Mesendoderm (in vitro differentiated cells): ENCODE data around the gene CRYBG2.
A peak's percentile ranks its signal among the peaks of the same experiment; 100 is the strongest.
"Not testable (repeated sequence)": the region's sequence is repeated elsewhere in the genome, so short reads cannot be mapped to it uniquely, and the experiment has no call there.

Experiments used
- DNase-seq: peaks from one replicate; pipeline ENCODE4 v3.0.0; 2013
- H2AK5ac ChIP-seq: 2 replicates; pipeline ENCODE4 v1.6.1; 2013; ENCODE audit warnings: low read length, inconsistent platforms
- H2BK120ac ChIP-seq: 2 replicates; pipeline ENCODE4 v1.6.1; 2013; ENCODE audit warnings: low read depth, mild to moderate bottlenecking, low read length, moderate library complexity, mixed read lengths
- H2BK15ac ChIP-seq: replicated peaks from 2 replicates; pipeline ENCODE4 v1.6.1; 2013; ENCODE audit warnings: low read depth, mild to moderate bottlenecking, moderate library complexity
- H2BK5ac ChIP-seq: 2 replicates; pipeline ENCODE4 v1.6.1; 2013; ENCODE audit warnings: low read length, inconsistent platforms
- H3K18ac ChIP-seq: 2 replicates; pipeline ENCODE4 v1.6.1; 2013; ENCODE audit warnings: mild to moderate bottlenecking, low read length, mixed read lengths
- H3K23ac ChIP-seq: one replicate; pipeline ENCODE4 v1.6.1; 2013; ENCODE audit warnings: low read length
- H3K27ac ChIP-seq: 2 replicates; pipeline ENCODE4 v1.5.1; 2013; ENCODE audit warnings: low read depth, mild to moderate bottlenecking, inconsistent platforms, low read length, moderate library complexity
- H3K27me3 ChIP-seq: 2 replicates; pipeline ENCODE4 v1.6.1; 2013; ENCODE audit warnings: low read length, control low read depth, mild to moderate bottlenecking, inconsistent platforms; ENCODE audit not compliant: insufficient read depth, poor library complexity
- H3K36me3 ChIP-seq: 2 replicates; pipeline ENCODE4 v1.6.1; 2013; ENCODE audit warnings: low read length, inconsistent platforms; ENCODE audit not compliant: control insufficient read depth, insufficient read depth
- H3K4ac ChIP-seq: one replicate; pipeline ENCODE4 v1.6.1; 2013; ENCODE audit warnings: low read depth, mild to moderate bottlenecking, low read length, moderate library complexity
- H3K4me1 ChIP-seq: 2 replicates; pipeline ENCODE4 v1.6.1; 2013; ENCODE audit warnings: low read depth, low read length, inconsistent platforms; ENCODE audit not compliant: control insufficient read depth
- H3K4me2 ChIP-seq: 2 replicates; pipeline ENCODE4 v1.6.1; 2013; ENCODE audit warnings: low read length
- H3K4me3 ChIP-seq: 2 replicates; pipeline ENCODE4 v1.5.1; 2013; ENCODE audit warnings: mild to moderate bottlenecking, low read length
- H3K56ac ChIP-seq: one replicate; pipeline ENCODE4 v1.6.1; 2013; ENCODE audit warnings: low read length
- H3K79me1 ChIP-seq: 2 replicates; pipeline ENCODE4 v1.6.1; 2013; ENCODE audit warnings: low read length, inconsistent platforms
- H3K79me2 ChIP-seq: 2 replicates; pipeline ENCODE4 v1.6.1; 2013; ENCODE audit warnings: mild to moderate bottlenecking, low read length; ENCODE audit not compliant: control insufficient read depth, insufficient read depth
- H3K9ac ChIP-seq: 2 replicates; pipeline ENCODE4 v1.6.1; 2013; ENCODE audit warnings: low read length, inconsistent platforms
- H4K5ac ChIP-seq: one replicate; pipeline ENCODE4 v1.6.1; 2013; ENCODE audit warnings: low read length
- H4K8ac ChIP-seq: one replicate; pipeline ENCODE4 v1.6.1; 2013; ENCODE audit warnings: low read depth, mild to moderate bottlenecking, control low read depth, low read length, moderate library complexity
- WGBS: extraction: QIAGEN DNeasy Blood & Tissue Kit; methylation state at CpG from one replicate; pipeline ENCODE4 v1.1.7; 2013; ENCODE audit warnings: low lambda C conversion rate, missing lambda C conversion rate; ENCODE audit not compliant: insufficient coverage; ENCODE audit errors: extremely low coverage; 5-methylcytosine and 5-hydroxymethylcytosine counted together

Gene CRYBG2

DNA sequence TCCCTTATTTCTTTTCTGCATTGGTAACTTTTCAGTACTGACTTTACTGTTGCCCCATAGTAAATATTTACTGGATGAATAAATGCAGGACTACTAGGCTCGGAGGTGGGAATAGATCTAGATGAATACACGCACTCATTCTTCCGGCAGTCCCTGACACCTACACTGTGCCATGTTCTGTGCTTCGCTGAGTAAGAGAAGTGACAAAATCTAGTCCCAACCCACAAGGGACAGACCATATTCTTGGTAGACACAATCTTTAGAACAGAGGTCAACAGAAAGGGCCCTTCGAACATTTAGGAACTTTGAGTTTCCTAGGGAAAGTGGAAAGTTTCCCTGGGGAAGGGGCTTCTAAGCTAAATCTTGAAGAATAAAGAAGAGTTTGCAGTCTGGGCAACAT, 39.4 kb downstream of the CRYBG2 start:
- Histone ChIP-seq H4K8ac (no peak overlapping the region), H3K23ac (no peak overlapping the region)
- no CpG with 5 or more reads among the region's 5 CpGs for whole genome bisulfite sequencing

DNA sequence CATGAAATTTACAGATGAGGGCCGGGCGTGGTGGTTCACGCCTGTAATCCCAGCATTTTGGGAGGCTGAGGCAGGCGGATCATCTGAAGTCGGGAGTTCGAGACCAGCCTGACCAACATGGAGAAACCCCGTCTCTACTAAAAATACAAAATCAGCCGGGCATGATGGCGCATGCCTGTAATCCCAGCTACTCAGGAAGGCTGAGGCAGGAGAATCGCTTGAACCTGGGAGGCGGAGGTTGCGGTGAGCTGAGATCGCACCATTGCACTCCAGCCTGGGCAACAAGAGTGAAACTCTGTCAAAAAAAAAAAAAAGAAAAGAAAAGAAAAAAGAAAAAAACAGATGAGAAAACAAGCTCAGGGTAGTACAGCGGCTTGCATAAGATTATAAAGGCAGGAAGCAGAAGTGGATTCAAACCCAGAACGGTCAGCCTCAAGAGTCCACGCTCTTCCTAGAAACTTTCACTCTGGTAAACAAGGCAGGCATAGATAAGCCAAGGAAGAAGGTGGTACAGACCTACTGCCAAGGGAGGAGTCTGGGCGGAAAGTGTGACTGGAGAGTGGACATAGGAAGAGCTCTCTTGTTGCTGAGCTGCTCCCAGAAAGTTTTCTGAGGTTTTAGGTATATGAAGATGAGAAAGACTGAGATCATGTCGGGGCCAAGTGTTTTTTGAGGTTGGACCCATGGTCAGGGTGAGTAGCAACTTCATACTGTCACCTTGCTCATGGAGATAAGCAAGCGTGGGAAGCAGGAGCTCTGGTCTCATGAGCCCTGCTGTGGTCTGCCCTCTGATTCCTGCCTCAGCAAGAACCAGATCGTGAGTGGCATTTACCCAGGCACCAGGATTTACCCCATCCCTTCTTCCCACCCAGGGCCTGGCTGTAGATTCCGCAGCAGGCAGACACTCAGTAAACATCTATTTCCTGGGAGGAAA, 45.7 kb downstream of the CRYBG2 start:
- not testable (repeated sequence) for H4K5ac ChIP-seq, H2BK15ac ChIP-seq, H4K8ac ChIP-seq, H3K4me2 ChIP-seq, H3K23ac ChIP-seq, H3K4ac ChIP-seq, DNase-seq, H3K9ac ChIP-seq, H3K18ac ChIP-seq, H3K36me3 ChIP-seq, H3K4me1 ChIP-seq, H2BK5ac ChIP-seq, H3K27ac ChIP-seq, H3K79me1 ChIP-seq, H2AK5ac ChIP-seq, H2BK120ac ChIP-seq, H3K27me3 ChIP-seq, H3K79me2 ChIP-seq, H3K4me3 ChIP-seq
- peak overlapping the region; percentile 2 for H3K56ac ChIP-seq
- WGBS, result no CpG with 5 or more reads among the region's 21 CpGs

More for the DNA sequence above, 39.4 kb downstream of the CRYBG2 start:
- no peak overlapping the region for H3K9ac ChIP-seq
- H2BK15ac ChIP-seq, result no peak overlapping the region
- no peaks in the 10 kb centered on the region for H3K79me1 ChIP-seq
- H4K5ac ChIP-seq, result no peak overlapping the region
- H3K27ac ChIP-seq, result no peak overlapping the region
- DNase-seq, result no peak
- H2AK5ac ChIP-seq, result no peak overlapping the region
- no peak overlapping the region for H2BK5ac ChIP-seq
- H3K4me1 ChIP-seq, result peaks cover 2% of the 10 kb centered on the region
- H3K4me2 ChIP-seq, result no peak overlapping the region
- H3K36me3 ChIP-seq, result no peaks in the 10 kb centered on the region
- no peaks in the 10 kb centered on the region for H3K79me2 ChIP-seq
- no peak overlapping the region for H3K4ac ChIP-seq
- no peaks in the 10 kb centered on the region for H3K27me3 ChIP-seq
- no peak overlapping the region for H3K18ac ChIP-seq
- H3K4me3 ChIP-seq, result no peak overlapping the region
- no peak overlapping the region for H2BK120ac ChIP-seq
- no peak overlapping the region for H3K56ac ChIP-seq

DNA sequence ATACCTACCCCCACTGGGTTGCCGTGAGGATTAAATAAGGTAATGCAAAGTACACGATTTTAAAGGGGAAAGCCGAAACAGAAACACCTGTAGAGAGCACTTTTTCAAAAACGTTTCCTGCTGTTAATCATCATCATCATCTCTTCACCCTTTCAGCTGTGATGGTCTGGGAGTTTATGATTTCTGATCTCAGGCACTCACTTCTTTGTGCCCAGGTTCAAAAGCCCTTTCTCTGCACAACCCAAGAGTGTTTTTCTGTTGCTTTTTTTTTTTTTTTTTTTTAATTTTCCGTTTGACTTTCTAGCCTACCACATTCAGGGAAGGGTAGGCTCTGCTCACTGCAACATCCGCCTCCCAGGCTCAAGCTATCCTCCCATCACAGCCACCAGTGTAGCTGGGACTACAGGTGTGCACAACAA, 46.6 kb downstream of the CRYBG2 start:
- Histone ChIP-seq H3K27me3 (no peaks in the 10 kb centered on the region), H3K4me1 (peaks cover 7% of the 10 kb centered on the region), H2BK5ac (no peak overlapping the region), H3K9ac (peak overlapping the region; percentile 87), H2BK120ac (no peak overlapping the region), H3K4me2 (no peak overlapping the region), H4K8ac (no peak overlapping the region), H3K4ac (no peak overlapping the region), H3K79me2 (no peaks in the 10 kb centered on the region), H3K56ac (peak overlapping the region; percentile 84), H3K4me3 (no peak overlapping the region), H3K18ac (no peak overlapping the region), H4K5ac (no peak overlapping the region), H3K23ac (no peak overlapping the region), H3K27ac (no peak overlapping the region), H3K36me3 (no peaks in the 10 kb centered on the region), H2BK15ac (no peak overlapping the region), H3K79me1 (peaks cover 1% of the 10 kb centered on the region), H2AK5ac (no peak overlapping the region)
- DNase-seq, result no peak
- no CpG with 5 or more reads among the region's 6 CpGs for WGBS

DNA sequence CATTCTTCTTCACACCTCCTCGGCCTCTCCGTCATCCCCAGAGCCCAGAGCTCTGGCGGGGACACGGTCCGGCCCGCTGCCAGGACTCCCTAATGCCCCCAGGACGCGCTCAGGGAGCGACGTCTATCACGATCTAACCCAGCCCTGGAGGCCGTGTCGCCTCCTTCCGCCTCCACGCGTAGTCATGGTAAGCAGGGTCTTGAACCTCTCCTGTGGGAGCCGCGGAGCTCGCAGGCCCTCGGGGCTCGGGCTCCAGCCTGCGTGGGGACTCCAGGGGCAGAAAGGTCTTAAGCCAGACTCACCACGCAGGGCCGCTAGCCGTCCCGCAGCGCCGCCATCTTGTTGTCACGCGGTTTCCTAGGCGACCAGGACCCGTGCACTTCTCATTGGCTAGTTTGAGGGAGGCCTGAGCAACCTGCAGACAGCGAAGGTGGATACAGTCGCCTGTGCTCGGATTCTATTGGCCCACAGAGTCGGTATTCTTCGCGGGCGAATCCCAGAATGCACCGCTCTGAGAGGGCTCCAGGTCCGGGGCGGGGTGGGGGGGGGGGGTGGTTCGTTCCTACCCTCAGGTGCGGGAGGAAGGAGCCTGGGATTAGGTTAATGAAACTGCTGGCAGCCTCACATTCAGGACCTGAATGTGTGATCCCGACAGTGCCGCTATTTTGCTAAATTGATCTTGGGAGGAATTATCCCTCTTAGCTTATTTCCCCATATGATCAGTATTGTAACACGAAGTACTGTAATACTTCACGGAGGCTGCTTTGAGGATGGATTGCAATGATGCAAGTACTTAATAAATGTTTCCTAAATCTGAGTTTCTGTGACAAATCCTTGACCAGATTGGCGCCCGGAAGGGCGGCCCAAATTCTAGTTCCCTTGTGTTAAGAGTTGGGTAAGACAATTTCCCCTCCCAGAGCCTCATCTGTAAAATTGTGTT, 47.4 kb downstream of the CRYBG2 start, which contains the start of gene UBXN11:
Gene UBXN11 (minus strand): TSS at position 347 of the 940 bp plus-strand sequence. CDS start 3,753 bp downstream, outside the sequence.
- H2BK5ac ChIP-seq, result no peak within 1 kb of the TSS
- H3K4me3 ChIP-seq, result peak within 1 kb of the TSS; percentile 96
- H2AK5ac ChIP-seq, result no peak within 1 kb of the TSS
- DNase-seq, result peak; percentile 99
- H3K27me3 ChIP-seq, result no peaks in the 10 kb centered on the region
- no peak within 1 kb of the TSS for H3K23ac ChIP-seq
- no CpG with 5 or more reads among the region's 51 CpGs for WGBS
- peaks cover 1% of the 10 kb centered on the region for H3K79me1 ChIP-seq
- no peak within 1 kb of the TSS for H4K8ac ChIP-seq
- H3K9ac ChIP-seq, result peak within 1 kb of the TSS; percentile 91
- peak within 1 kb of the TSS; percentile 93 for H3K4me2 ChIP-seq
- H2BK15ac ChIP-seq, result no peak within 1 kb of the TSS
- peaks cover 7% of the 10 kb centered on the region for H3K4me1 ChIP-seq
- peak within 1 kb of the TSS; percentile 94 for H3K56ac ChIP-seq
- no peaks in the 10 kb centered on the region for H3K36me3 ChIP-seq
- H3K4ac ChIP-seq, result no peak within 1 kb of the TSS
- H4K5ac ChIP-seq, result peak within 1 kb of the TSS; percentile 93
- no peaks in the 10 kb centered on the region for H3K79me2 ChIP-seq
- H2BK120ac ChIP-seq, result no peak within 1 kb of the TSS
- no peak within 1 kb of the TSS for H3K27ac ChIP-seq
- no peak within 1 kb of the TSS for H3K18ac ChIP-seq

DNA sequence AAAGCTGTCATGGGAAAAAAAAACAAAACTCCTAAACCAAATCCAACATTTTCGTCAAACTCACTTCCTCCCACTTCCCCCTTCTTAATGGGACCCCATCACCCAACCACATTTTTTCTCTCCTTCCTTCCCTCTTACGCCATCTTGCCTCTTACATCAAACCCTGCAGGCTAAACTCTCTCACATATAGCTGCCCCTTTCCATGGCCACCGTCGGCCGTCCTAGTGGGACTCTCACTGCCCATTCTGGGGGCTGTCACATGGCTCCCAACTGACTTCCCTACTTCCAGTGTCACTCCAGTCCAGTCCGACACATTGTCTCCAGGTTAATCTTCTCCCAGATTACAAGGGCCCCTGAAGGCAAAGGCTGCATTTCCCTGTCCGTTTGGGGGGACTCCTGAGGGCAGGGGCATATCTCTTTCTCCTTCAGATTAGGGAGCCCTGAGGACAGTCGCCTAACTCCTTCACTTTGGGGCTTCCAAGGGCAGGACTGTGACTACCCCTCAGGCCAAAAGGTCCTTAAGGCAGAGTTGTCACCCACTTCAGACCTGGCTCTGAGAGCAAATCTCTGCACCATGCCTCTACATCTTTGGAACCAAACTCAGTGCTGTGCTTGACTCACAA, 48.2 kb downstream of the CRYBG2 start:
- Histone ChIP-seq H3K56ac (peak overlapping the region; percentile 94), H3K23ac (no peak overlapping the region), H3K18ac (no peak overlapping the region), H3K9ac (peak overlapping the region; percentile 91), H3K4me3 (peak overlapping the region; percentile 96), H3K79me2 (no peaks in the 10 kb centered on the region), H3K79me1 (peaks cover 1% of the 10 kb centered on the region), H2BK15ac (no peak overlapping the region), H4K8ac (no peak overlapping the region), H4K5ac (no peak overlapping the region), H3K4me2 (peak overlapping the region; percentile 79), H3K36me3 (no peaks in the 10 kb centered on the region), H3K27ac (no peak overlapping the region), H3K4me1 (peaks cover 7% of the 10 kb centered on the region), H3K27me3 (no peaks in the 10 kb centered on the region), H3K4ac (no peak overlapping the region), H2BK5ac (no peak overlapping the region), H2BK120ac (no peak overlapping the region), H2AK5ac (no peak overlapping the region)
- WGBS, result 100% methylated on average over 1 of the region's 8 CpGs
- peak; percentile 51 for DNase-seq
